Caco-2 (cell line): ENCODE data around the gene LDB3. TPM values are rescaled to one million over a fixed set of nuclear protein-coding genes. Genes with fewer than 3 reads are reported as not detected.

Experiments
- BruUV-seq: library from RNA; stranded (reverse); fragments of 400-500 nt; replicated peaks from 2 replicates; lab custom pipeline; 2021; lab: Mats Ljungman, UMichigan
- CTCF ChIA-PET: fragments of 300-600 bp; sonication (Branson Sonifier 250); formaldehyde crosslinking; loops from one replicate; lab custom pipeline; 2022; ENCODE audit warnings: antibody characterized with exemption; lab: Charles Lee
- POLR2A ChIA-PET: fragments of 300-600 bp; sonication (Branson Sonifier 250); formaldehyde crosslinking; loops from one replicate; lab custom pipeline; 2022; ENCODE audit warnings: antibody characterized with exemption; lab: Charles Lee
- DNase-seq, 2 experiments: peaks; one replicate each; pipeline versions ENCODE4 v3.0.0 to v3.0.0-alpha.2; 2020 to 2022
- H3K27me3 ChIP-seq: replicated peaks from 2 replicates; pipeline ENCODE4 v1.6.0; 2011; ENCODE audit warnings: low read length; ENCODE audit not compliant: control insufficient read depth, insufficient read depth
- H3K36me3 ChIP-seq: 2 replicates; pipeline ENCODE4 v1.5.1; 2011; ENCODE audit warnings: low read length; ENCODE audit not compliant: control insufficient read depth, insufficient read depth
- H3K4me1 ChIP-seq: fragments of 250-450 bp; sonication (Bioruptor Pico); 2 replicates; pipeline ENCODE4 v1.5.1; 2020; ENCODE audit warnings: mild to moderate bottlenecking
- H3K4me3 ChIP-seq: 2 replicates; pipeline ENCODE4 v1.5.1; 2011; ENCODE audit warnings: low read depth, mild to moderate bottlenecking, control low read depth, low read length
- H3K9me3 ChIP-seq: fragments of 250-450 bp; sonication (Bioruptor Pico); 2 replicates; pipeline ENCODE4 v1.5.1; 2020; ENCODE audit warnings: mild to moderate bottlenecking, moderate library complexity
- H3K27ac Mint-ChIP-seq: one replicate; pipeline ENCODE4 v1.8.0; 2022; ENCODE audit warnings: mixed read lengths; ENCODE audit not compliant: unreplicated experiment
- H3K27me3 Mint-ChIP-seq: one replicate; pipeline ENCODE4 v1.8.0; 2022; ENCODE audit warnings: mixed read lengths; ENCODE audit not compliant: insufficient read depth, unreplicated experiment
- H3K36me3 Mint-ChIP-seq: one replicate; pipeline ENCODE4 v1.8.0; 2022; ENCODE audit warnings: mild to moderate bottlenecking, mixed read lengths; ENCODE audit not compliant: insufficient read depth, unreplicated experiment
- H3K4me1 Mint-ChIP-seq: one replicate; pipeline ENCODE4 v1.8.0; 2022; ENCODE audit warnings: low read depth, mixed read lengths; ENCODE audit not compliant: unreplicated experiment
- H3K4me3 Mint-ChIP-seq: one replicate; pipeline ENCODE4 v1.8.0; 2022; ENCODE audit warnings: mild to moderate bottlenecking, moderate library complexity, mixed read lengths; ENCODE audit not compliant: unreplicated experiment
- H3K9me3 Mint-ChIP-seq: one replicate; pipeline ENCODE4 v1.8.0; 2022; ENCODE audit warnings: mixed read lengths; ENCODE audit not compliant: unreplicated experiment
- CTCF ChIP-seq, 2 experiments: fragments of 200-600 bp in 1 of 2; IDR thresholded peaks; 1 replicate in 1 of 2; 2 replicates in 1 of 2; pipeline versions ENCODE4 v1.5.1 to v1.8.0; 2011 to 2022; ENCODE audit warnings: antibody characterized with exemption in 1 of 2, control low read depth in 1 of 2, inconsistent platforms in 1 of 2, low read depth in 1 of 2, low read length in 1 of 2, mild to moderate bottlenecking in 1 of 2, moderate library complexity in 1 of 2; ENCODE audit not compliant: insufficient read depth in 1 of 2, severe bottlenecking in 1 of 2, unreplicated experiment in 1 of 2
- intact Hi-C: fragments of 100-400 bp; cut with micrococcal nuclease; formaldehyde crosslinking; loops from one replicate; pipeline ENCODE4 v1.10.0; 2022; ENCODE audit not compliant: unreplicated experiment
- total RNA-seq: library from RNA; stranded (reverse); gene quantifications from 2 replicates; pipeline ENCODE4 v1.2.3, GENCODE V29; 2022

Gene LDB3
- total RNA-seq, 1 experiment from 2014 or later: 0.09 TPM

GRCh38 chr10:86775870-86776180 lies 107.5 kb downstream of the LDB3 start:
- no peak for TF ChIP-seq CTCF (IDR thresholded peaks at IDR 0.05; ENCODE audit: insufficient read depth in 1 of 2, low read depth in 1 of 2, low read length in 1 of 2, severe bottlenecking in 1 of 2, unreplicated experiment in 1 of 2)
- no peaks in the 10 kb centered on the region for H3K36me3 ChIP-seq
- no peaks in the 10 kb centered on the region for H3K27me3 Mint-ChIP-seq
- no peak overlapping the region for H3K4me3 ChIP-seq
- no peaks in the 10 kb centered on the region for H3K9me3 ChIP-seq
- H3K4me1 Mint-ChIP-seq: no peaks in the 10 kb centered on the region
- H3K36me3 Mint-ChIP-seq: no peaks in the 10 kb centered on the region
- ChIA-PET POLR2A (no interaction called here), CTCF (no interaction called here)
- no peak overlapping the region for H3K27ac Mint-ChIP-seq
- H3K4me1 ChIP-seq: peaks cover 6% of the 10 kb centered on the region; the same call in 1 of the 2 replicates
- no peaks in the 10 kb centered on the region for H3K27me3 ChIP-seq
- DNase-seq: no peak
- BruUV-seq: no TSS peak
- intact Hi-C loops: no loop called here
- no peaks in the 10 kb centered on the region for H3K9me3 Mint-ChIP-seq
- H3K4me3 Mint-ChIP-seq: no peak overlapping the region

- H3K9me3 ChIP-seq: no peaks in the 10 kb centered on the region
- ChIA-PET POLR2A (no interaction called here), CTCF (no interaction called here)
- BruUV-seq: no TSS peak
- H3K36me3 ChIP-seq: no peaks in the 10 kb centered on the region
- H3K9me3 Mint-ChIP-seq: no peaks in the 10 kb centered on the region
- no peak for DNase-seq
- no peak overlapping the region for H3K27ac Mint-ChIP-seq
- intact Hi-C loops: no loop called here
- no peak overlapping the region for H3K4me3 ChIP-seq
- H3K27me3 ChIP-seq: no peaks in the 10 kb centered on the region
- no peaks in the 10 kb centered on the region for H3K36me3 Mint-ChIP-seq
- no peaks in the 10 kb centered on the region for H3K27me3 Mint-ChIP-seq
- no peak overlapping the region for H3K4me3 Mint-ChIP-seq
- peaks cover 6% of the 10 kb centered on the region; the same call in 1 of the 2 replicates for H3K4me1 ChIP-seq
- no peak for TF ChIP-seq CTCF (IDR thresholded peaks at IDR 0.05; ENCODE audit: insufficient read depth in 1 of 2, low read depth in 1 of 2, low read length in 1 of 2, severe bottlenecking in 1 of 2, unreplicated experiment in 1 of 2)
- peaks cover 6% of the 10 kb centered on the region for H3K4me1 Mint-ChIP-seq
These were observed 111.1 kb downstream of the LDB3 start for GRCh38 chr10:86779220-86780017.

GRCh38 chr10:86782701-86783418 lies 114.5 kb downstream of the LDB3 start:
- H3K27me3 Mint-ChIP-seq: no peaks in the 10 kb centered on the region
- ChIA-PET CTCF (no interaction called here), POLR2A (interaction anchor here (0.7 kb wide), 1 partner anchor 26 kb away, joined by 3 read pairs; no protein-coding TSS in a partner anchor)
- no peaks in the 10 kb centered on the region for H3K9me3 ChIP-seq
- H3K36me3 ChIP-seq: no peaks in the 10 kb centered on the region
- BruUV-seq: no TSS peak
- intact Hi-C loops: no loop called here
- no peak for DNase-seq
- H3K4me1 Mint-ChIP-seq: peaks cover 6% of the 10 kb centered on the region
- no peak overlapping the region for H3K4me3 Mint-ChIP-seq
- TF ChIP-seq CTCF (IDR thresholded peaks at IDR 0.05; ENCODE audit: insufficient read depth in 1 of 2, low read depth in 1 of 2, low read length in 1 of 2, severe bottlenecking in 1 of 2, unreplicated experiment in 1 of 2): no peak
- no peak overlapping the region for H3K27ac Mint-ChIP-seq
- H3K36me3 Mint-ChIP-seq: no peaks in the 10 kb centered on the region
- no peak overlapping the region for H3K4me3 ChIP-seq
- H3K4me1 ChIP-seq: no peaks in the 10 kb centered on the region
- H3K9me3 Mint-ChIP-seq: no peaks in the 10 kb centered on the region
- no peaks in the 10 kb centered on the region for H3K27me3 ChIP-seq
